Brain microvascular endothelial cell (primary cell): Measurements from ENCODE around the gene NDRG3.

ENCODE experiments used
- DNase-seq: peaks from one replicate; pipeline ENCODE4 v3.0.0-alpha.2; 2020
- H3K27ac ChIP-seq: fragments of 250-450 bp; sonication (Bioruptor Pico); 2 replicates; pipeline ENCODE4 v1.5.1; 2020; ENCODE audit warnings: mild to moderate bottlenecking, moderate library complexity
- H3K27me3 ChIP-seq: fragments of 250-450 bp; sonication (Bioruptor Pico); replicated peaks from 2 replicates; pipeline ENCODE4 v1.5.1; 2020; ENCODE audit warnings: mild to moderate bottlenecking
- H3K36me3 ChIP-seq: fragments of 250-450 bp; sonication (Bioruptor Pico); replicated peaks from 2 replicates; pipeline ENCODE4 v1.5.1; 2020; ENCODE audit warnings: mild to moderate bottlenecking
- H3K4me3 ChIP-seq: 2 replicates; pipeline ENCODE4 v1.5.1; 2011; ENCODE audit warnings: low read depth, mild to moderate bottlenecking, control low read depth, low read length, moderate library complexity
- CTCF ChIP-seq: IDR thresholded peaks from 2 replicates; pipeline ENCODE4 v1.5.1; 2011; ENCODE audit warnings: low read depth, mild to moderate bottlenecking, moderate library complexity, low read length, control low read depth, inconsistent platforms; ENCODE audit errors: missing control alignments
- in situ Hi-C: cut with HindIII; loops from 2 replicates; pipeline ENCODE4 v1.10.0; 2017; ENCODE audit warnings: low sequenced_read_pairs, low pct_ligation_motif_present

The NDRG3 gene

GRCh38 chr20:36663031-36663430, 82.9 kb downstream of the NDRG3 start:
- no peak for TF ChIP-seq CTCF
- Histone ChIP-seq H3K27me3 (no peaks in the 10 kb centered on the region), H3K27ac (no peak overlapping the region), H3K36me3 (peaks cover 3% of the 10 kb centered on the region), H3K4me3 (no peak overlapping the region)
- in situ Hi-C loops, result no loop called here
- DNase-seq, result no peak

- Histone ChIP-seq H3K27ac (no peak overlapping the region), H3K27me3 (no peaks in the 10 kb centered on the region), H3K4me3 (no peak overlapping the region), H3K36me3 (peaks cover 5% of the 10 kb centered on the region)
- in situ Hi-C loops, result no loop called here
- no peak for TF ChIP-seq CTCF
- no peak for DNase-seq
Measured at GRCh38 chr20:36658300-36658699, 87.6 kb downstream of the NDRG3 start.

GRCh38 chr20:36656733-36657132, 89.2 kb downstream of the NDRG3 start:
- peaks cover 5% of the 10 kb centered on the region for H3K36me3 ChIP-seq

GRCh38 chr20:36655004-36655403, 90.9 kb downstream of the NDRG3 start:
- H3K4me3 ChIP-seq, result no peak overlapping the region
- H3K27me3 ChIP-seq, result no peaks in the 10 kb centered on the region
- in situ Hi-C loops, result no loop called here
- no peak for TF ChIP-seq CTCF
- no peak for DNase-seq
- peaks cover 2% of the 10 kb centered on the region for H3K36me3 ChIP-seq
- H3K27ac ChIP-seq, result no peak overlapping the region

More at GRCh38 chr20:36656733-36657132, 89.2 kb downstream of the NDRG3 start:
- in situ Hi-C loops, result no loop called here
- Histone ChIP-seq H3K27me3 (no peaks in the 10 kb centered on the region), H3K27ac (no peak overlapping the region), H3K4me3 (no peak overlapping the region)
- no peak for TF ChIP-seq CTCF
- no peak for DNase-seq

GRCh38 chr20:36654506-36654905, 91.4 kb downstream of the NDRG3 start:
- no peak for DNase-seq
- Histone ChIP-seq H3K27me3 (no peaks in the 10 kb centered on the region), H3K4me3 (no peak overlapping the region), H3K27ac (no peak overlapping the region), H3K36me3 (peaks cover 2% of the 10 kb centered on the region)
- TF ChIP-seq CTCF, result no peak
- in situ Hi-C loops, result no loop called here

GRCh38 chr20:36653456-36653855, 92.4 kb downstream of the NDRG3 start:
- in situ Hi-C loops, result no loop called here
- Histone ChIP-seq H3K4me3 (no peak overlapping the region), H3K36me3 (peaks cover 2% of the 10 kb centered on the region), H3K27ac (no peak overlapping the region), H3K27me3 (no peaks in the 10 kb centered on the region)
- no peak for DNase-seq
- no peak for TF ChIP-seq CTCF
